Left kidney (tissue), 2 donors: Measurements from ENCODE around the gene PAPOLB. TPM values are rescaled to one million over a fixed set of nuclear protein-coding genes. Genes with fewer than 3 reads are reported as not detected.

ENCODE experiments used
- DNase-seq: peaks from one replicate; pipeline ENCODE4 v3.0.0-alpha.2; 2013
- polyA plus RNA-seq: library from polyadenylated mRNA; unstranded; fragments of 120-200 nt; gene quantifications from one replicate; pipeline ENCODE4 v1.2.1, GENCODE V29; 2013; ENCODE audit not compliant: insufficient read length

PAPOLB gene
- polyA plus RNA-seq, 1 donor: 0.18 TPM

DNA sequence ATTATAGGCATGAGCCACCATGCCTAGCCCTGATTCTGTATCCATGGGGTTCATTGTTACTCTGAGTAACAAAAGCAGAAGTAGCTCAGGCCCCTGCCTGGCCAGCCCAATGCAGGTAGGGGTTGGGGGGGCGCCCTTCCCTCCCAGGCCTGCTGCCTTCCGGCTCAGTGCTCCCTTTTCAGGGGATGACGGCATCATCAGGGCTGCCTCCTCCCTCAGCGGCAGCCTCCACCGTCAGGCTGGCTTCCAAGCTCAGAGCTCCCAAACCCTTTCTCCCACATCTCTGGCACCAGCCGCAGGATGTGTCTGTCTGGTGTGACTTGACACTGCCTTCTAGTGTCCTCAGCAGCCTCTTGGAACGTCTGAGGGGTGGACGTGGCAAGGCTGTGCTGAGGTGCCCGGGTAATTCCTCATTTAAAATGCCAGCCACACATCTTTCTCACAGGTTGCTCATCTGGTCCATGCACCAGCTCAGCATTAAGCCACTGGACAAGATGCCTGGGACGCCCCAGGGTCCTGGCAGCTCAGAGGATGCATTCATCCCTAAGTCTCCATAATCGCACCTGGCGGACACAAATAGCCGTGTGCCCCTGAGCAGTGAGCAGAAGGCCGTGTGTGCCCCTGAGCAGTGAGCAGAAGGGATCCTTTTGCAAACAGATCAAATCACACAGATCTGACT lies 38.2 kb downstream of the PAPOLB start:
- DNase-seq: no peak

DNA sequence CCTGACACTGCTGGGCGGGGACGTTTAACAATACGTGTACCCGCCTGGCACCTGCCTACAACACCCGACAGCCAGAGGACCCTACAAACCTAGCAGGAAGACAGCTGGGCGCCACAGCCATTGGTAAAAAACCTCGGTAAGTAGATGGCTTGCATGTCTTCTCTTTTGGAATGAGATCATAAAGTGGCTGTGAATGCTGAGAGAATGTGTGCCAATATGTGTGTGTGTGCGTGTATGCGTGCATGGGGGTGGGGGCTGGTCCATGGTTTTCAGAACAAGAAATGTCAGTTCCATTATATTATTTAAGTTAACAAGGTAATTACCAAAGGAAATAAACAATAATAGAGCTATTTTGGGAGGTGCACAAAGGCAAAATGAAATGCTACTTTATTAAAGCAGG lies 39.2 kb downstream of the PAPOLB start:
- DNase-seq: no peak

DNA sequence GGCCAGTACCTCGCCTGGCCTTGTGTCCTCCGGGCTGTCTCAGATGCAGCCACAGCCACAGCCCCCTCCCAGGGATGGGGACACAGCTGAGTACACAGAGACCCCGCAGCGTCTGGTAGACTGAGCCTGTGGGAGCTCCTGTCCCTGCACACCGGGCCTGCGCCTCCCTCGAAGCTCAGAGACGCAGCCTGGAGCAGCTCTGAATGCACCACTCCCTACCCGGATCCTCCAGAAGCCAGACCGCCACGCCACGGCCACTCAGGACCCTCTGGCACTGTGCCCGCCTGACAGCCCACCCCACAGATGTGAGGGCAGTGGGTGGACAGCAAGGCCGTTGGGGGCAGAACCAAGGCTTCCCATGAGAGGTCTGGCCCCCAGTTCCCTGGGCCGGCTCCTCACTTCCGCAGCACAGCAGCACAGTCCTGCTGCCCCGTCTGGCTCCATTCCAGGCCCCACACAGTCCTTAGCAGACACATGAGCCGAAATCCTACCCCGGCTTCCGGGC lies 40.8 kb downstream of the PAPOLB start:
- DNase-seq: no peak

DNA sequence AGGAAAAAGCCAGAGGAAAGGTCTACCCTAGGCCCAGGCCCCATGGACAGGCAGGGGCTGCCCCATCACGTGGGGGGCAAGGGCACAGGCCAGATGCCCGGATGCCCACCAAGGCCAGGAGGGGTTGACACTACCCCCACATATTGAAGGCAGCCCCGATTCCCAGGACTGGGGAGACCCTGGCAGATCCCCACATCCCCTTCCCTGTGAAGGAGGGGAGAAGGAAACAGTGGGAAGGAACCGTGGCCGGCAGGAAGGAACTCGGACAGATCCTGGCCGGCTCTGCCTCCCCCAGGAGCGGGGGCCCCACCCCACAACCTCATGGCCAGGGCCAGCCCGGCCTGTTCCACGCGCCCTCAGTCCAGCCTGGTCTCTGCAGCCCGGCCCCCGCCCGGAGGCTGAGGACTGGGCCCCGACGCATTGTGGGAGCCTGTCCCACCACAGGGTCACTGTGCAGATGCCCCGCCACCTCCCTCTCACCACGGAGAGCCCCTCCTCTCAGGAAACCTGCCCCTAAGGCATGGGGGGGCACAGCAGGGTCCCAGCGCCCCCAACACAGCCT lies 41.3 kb downstream of the PAPOLB start:
- DNase-seq: no peak

DNA sequence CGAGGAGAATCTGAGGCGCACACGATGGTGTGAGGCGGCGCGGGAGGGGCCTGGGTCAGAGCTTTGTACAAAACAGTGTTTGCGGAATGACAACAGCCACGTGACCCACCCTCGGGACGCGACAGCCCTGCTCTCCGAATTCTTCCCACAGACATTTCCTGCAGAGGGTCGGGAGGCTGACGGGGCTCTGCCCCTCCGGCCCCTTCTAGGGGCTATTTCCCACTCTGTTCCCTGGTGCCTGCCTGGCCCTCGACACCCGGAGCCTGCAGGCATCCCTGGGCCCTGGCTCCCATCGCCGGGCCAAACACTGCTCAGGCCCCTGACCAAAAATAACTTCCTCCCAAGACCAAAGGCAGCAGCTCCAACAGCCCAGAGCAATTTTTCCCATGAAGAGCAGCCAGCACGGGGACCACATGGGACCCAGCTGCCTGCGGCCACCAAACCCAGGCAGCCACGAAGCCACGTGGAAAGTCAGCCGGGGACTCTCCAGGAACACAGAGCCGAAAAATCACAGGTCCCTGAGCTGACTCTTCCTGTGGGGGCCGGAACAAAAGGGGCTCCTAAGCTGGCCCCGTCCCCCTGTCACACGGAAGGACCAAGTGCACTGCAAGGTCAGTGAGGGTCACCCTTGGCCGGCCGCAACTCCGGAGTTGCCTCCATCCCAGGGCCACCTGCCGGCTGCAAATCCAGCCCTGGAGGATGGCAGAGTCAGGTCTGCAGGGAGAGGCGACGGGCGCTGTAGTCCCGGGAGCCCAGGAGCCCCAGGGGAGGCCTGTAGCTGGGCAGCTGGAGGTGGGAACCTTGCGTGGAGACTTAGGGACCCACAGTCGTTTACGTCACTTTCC lies 42.0 kb downstream of the PAPOLB start:
- no peak for DNase-seq

DNA sequence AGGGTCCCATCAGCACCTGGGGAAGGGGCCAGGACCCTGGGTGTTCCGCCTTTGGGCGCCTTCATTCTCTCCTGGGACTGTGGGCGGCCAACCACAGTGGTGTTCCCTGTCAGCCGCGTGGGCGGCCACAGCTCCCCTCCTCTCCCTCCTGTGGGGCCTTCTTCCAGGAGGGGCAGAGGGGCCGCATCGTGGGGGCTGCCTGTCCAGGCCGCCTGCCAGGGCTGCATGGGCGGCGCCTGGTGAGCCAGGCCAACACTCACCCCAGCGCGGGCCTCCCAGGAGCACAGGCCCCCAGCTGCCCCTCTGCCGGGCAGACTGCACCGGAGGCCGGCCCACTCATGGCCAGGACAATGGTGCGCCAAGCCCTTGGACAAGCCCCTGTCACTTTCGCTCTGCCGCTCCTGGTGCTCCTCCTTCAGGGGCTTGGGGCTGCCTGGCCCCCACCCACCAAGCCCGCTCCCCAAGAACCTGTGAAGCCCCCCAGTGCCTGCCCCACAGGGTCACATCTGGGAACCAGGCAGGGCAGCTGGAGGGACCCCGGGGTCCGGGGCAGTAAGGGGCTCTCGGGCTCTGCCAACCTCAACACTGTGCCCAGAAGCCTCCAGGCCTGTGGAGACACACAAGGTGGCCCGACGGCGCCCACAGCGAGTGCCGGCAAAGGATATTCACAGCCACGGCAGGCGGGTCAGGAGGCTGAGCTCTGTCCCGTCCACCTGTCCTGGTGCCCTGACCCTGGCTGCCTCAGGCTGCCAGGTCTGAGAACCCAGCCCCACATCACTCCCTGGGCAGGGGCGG lies 43.6 kb downstream of the PAPOLB start:
- no peak for DNase-seq

DNA sequence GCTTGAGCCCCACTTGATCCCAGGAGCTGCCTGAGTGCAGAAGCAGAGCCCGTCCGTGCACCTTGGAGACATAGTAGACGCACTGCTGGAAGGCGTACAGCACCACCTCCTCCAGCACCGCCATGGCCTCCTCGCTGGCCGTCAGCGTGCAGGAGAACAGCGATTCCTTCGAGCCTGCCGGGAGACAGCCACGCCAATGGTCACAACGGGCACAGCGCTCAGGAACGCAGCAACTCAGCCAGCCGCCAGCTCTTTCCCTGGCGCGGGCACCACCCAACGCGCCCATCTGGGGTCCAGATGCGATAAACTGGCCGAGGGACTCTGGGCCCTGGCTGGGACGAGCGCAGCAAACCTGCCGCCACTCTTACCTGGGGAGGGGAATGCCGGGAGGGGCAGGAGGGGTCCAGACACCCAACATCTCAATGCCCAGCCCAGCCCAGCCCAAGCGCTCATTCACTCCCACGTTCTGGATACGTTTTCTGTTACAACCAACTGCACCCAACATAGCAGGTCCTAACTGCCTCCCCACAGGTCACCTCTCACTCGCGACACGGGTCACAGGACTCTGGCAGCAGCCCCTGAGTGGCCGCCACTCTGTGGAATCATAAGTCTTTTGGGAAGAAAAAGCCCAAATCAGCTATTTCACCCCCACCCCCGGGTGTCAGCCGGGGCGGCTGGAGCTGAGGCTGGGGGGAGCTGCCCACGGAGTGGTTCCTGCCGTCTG lies 44.5 kb downstream of the PAPOLB start:
- DNase-seq: no peak

DNA sequence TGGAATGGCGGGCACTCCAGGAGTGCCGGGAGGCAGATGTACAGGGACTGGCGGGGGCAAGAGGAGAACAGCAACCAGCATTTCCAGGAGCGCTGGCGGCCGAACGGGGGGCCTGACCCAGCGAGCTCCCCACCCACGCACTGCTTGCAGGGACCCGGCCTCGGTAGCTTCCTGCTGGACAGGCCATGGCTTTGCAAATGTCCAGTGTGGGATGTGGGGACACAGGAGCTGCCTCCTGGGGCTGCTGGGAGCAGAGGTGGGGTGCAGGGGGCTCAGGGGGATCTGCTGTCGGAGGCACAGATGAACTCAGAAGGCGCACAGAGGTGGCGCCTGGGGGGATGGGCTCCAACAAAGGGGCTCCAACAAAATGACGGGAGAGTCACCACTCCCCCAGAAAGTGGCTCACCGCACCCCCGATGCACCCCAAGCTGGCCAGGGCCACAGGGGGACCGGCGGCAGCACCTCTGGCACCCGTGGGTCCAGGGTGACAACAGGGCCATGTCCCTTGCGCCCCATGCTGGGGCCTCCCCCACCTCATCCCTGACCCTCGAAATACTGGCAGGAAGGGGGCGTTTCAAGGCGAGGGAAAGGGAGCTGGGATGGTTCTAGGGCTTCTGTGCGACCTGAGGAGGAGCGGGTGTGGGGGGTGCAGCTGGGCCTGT lies 45.3 kb downstream of the PAPOLB start:
- no peak for DNase-seq

DNA sequence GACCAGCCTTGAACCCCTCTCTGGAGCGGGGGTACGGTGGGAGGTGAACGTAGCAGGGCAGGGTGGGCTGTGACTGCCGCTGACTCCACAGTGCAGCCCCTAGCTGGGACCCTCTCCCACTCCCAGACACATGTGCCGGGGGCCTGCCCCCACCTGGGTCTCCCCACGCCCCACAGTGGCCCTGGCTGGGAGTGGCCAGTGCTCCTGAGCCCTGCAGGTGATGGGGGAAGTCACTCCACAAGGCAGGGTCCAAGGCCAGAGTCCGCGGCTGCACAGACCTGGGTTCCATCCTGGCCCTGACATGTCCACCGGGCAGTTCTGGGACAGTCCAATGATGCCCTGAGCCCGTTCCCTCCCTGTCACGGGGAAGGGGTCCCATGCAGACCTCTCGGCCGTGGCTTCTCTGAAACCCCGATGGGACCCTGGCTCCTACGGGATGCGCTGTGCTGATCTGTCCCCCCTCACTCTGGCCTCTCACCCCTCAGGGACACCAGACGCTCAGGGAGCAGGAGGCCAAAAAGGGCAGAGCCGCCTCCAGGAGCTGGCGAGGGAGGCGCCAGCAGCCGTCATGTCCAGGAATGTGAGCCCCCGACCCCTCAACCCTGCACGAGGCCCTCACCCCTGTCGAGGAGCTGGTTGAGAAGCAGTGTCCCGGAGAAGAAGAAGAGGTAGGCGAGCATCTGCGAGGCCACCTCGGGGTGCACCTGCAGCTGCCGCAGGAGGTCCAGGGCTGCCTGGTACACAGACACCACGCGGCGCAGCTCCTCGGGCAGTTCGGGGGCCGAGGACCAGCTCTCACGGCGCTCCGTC lies 46.0 kb downstream of the PAPOLB start:
- no peak for DNase-seq

DNA sequence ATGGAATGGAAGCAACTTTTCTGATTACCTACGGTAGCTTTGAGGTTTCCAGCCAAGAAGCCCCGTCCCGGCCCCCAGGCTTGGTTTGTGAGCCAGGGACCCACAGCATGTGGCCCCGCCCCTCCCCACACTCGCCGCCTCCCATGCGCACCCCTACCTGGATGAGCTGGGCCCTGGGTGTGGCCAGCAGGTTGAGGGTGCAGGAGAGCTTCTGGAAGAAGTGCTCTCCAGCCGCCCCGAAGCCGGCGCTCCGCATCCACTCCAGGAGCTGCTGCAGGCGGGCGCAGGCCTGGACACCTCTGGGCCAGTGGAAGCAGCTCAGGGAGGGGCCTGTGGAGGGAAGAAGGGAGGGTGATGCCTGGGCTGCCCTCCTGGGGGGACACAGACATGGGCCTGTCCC lies 46.7 kb downstream of the PAPOLB start:
- no peak for DNase-seq

DNA sequence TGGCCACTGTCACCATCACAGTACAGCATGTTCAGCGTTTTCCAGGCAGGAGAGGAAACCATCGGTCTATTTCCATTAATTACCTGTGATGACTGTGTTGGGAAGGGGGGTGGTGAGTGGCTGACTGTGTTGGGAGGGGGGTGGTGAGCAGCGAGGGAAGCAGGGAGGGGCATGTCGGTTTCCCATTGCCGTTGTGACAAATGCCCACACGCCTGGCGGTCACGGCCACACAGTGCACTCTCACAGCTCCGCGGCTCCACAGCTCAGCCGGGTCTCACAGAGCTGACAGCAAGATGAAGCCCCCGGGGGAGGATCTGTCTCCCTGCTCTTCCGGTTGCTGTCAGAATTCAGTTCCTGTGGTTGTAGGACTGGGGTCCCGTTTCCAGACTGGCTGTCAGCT lies 47.4 kb downstream of the PAPOLB start:
- DNase-seq: no peak

DNA sequence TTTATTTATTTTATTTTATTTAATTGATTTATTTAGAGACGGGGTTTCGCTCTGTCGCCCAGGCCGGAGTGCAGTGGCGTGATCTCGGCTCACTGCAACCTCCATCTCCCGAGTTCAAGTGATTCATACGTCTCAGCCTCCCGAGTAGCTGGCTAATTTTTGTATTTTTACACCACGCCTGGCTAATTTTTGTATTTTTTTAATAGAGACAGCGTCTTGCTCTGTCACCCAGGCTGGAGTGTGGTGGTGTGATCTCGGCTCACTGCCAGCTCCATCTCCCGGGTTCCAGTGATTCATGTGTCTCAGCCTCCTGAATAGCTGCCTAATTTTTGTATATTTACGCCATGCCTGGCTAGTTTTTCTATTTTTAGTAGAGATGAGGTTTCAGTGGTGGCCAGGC lies 52.2 kb downstream of the PAPOLB start:
- no peak for DNase-seq

DNA sequence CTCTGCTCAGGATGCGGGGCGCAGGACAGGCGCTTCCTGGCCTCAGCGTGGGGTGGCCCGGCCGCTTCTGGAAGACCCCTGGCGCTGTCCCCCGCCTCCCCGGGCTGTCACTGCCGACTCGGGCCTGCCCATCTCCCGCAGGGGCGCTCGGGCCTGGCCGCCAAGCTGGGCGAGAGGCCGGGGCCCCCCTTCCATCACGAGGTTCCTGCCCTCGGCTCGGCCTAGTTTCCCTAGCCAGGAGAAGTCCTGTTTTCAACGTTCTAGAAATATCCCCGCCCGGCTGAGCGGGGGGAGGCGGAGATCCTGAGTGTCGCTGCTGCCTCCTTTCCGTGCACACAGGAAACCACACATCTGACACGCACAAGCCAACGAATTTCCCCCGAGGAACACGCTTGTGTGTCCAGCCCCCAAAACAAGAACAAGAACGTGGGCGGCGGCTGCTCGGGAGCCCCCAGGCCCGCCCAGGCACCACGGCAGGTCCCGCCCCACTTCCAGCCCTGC lies 52.7 kb downstream of the PAPOLB start:
- no peak for DNase-seq

DNA sequence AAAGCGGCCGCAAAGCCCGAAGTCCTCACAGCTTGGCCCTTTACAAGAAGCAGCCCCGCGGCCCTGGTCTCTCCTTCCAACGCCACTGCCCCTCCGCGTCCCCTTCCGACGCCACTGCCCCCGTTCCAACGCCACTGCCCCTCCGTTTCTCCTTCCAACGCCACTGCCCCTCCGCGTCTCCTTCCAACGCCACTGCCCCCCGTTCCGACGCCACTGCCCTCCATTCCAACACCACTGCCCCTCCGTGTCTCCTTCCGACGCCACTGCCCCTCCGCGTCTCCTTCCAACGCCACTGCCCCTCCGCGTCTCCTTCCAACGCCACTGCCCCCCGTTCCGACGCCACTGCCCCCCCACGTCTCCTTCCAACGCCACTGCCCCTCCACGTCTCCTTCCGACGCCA lies 53.3 kb downstream of the PAPOLB start:
- no peak for DNase-seq

DNA sequence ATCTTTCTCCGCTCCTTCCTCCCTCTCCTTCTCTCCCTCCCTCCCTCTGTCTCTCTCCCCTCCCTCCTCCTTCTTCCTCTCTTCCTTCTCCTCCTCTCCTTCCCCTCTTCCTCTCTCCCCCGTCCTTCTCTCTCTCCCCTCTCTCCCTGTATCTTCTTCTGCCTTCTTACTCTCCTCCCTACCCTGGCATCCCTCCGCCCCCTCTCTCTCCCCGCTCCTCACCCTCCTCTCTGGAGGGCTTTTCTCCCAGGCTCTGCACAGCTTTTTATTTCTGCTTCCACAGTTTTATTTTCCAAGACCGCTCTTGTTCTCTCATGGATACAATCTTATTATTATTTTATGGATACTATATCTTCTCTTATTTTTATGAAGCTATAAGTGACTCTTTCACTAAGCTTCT lies 53.8 kb downstream of the PAPOLB start:
- no peak for DNase-seq

Other genes starting within 250 kb of the PAPOLB start
- 19.1 TPM for gene FOXK1, start 179.7 kb downstream of the PAPOLB start, polyA plus RNA-seq
- gene AP5Z1, start 86.4 kb downstream of the PAPOLB start, polyA plus RNA-seq: 18.9 TPM
- 1.3 TPM for gene RADIL, start 21.7 kb upstream of the PAPOLB start, polyA plus RNA-seq
- not detected for gene MMD2, start 97.2 kb upstream of the PAPOLB start, polyA plus RNA-seq
- 28.8 TPM for gene RBAK, start 183.8 kb upstream of the PAPOLB start, polyA plus RNA-seq